Measurements from ENCODE around the gene C5orf63.

The C5orf63 gene

GRCh38 chr5:127101935-127102334 lies 28.6 kb upstream of the C5orf63 start:
- no peak for ATAC-seq
- TF ChIP-seq GLIS3 (CRISPR knock-in tag; IDR thresholded peaks at IDR 0.05): no peak
- no peak for TF ChIP-seq ISL1 (CRISPR knock-in tag; IDR thresholded peaks at IDR 0.05)
- no peak for TF ChIP-seq SNAI2 (CRISPR knock-in tag; IDR thresholded peaks at IDR 0.05)
- TF ChIP-seq POU6F1 (CRISPR knock-in tag; IDR thresholded peaks at IDR 0.05; ENCODE audit: borderline replicate concordance, low read depth): no peak
- TF ChIP-seq ZNF8 (CRISPR knock-in tag; IDR thresholded peaks at IDR 0.05): no peak
- TF ChIP-seq ZC3H10 (CRISPR knock-in tag; IDR thresholded peaks at IDR 0.05): no peak

- no peak for TF ChIP-seq ZC3H10 (CRISPR knock-in tag; IDR thresholded peaks at IDR 0.05)
- no peak for TF ChIP-seq ARNTL (CRISPR knock-in tag; IDR thresholded peaks at IDR 0.05; ENCODE audit: borderline replicate concordance, low read depth)
- TF ChIP-seq ZFP3 (CRISPR knock-in tag; IDR thresholded peaks at IDR 0.05): no peak
- no peak for TF ChIP-seq BACH2 (CRISPR knock-in tag; IDR thresholded peaks at IDR 0.05; ENCODE audit: borderline replicate concordance)
- no peak for TF ChIP-seq CSDC2 (CRISPR knock-in tag; IDR thresholded peaks at IDR 0.05)
- no peak for TF ChIP-seq SNAI2 (CRISPR knock-in tag; IDR thresholded peaks at IDR 0.05)
- TF ChIP-seq PPARA (CRISPR knock-in tag; IDR thresholded peaks at IDR 0.05; ENCODE audit: borderline replicate concordance): no peak
- TF ChIP-seq POU6F1 (CRISPR knock-in tag; IDR thresholded peaks at IDR 0.05; ENCODE audit: borderline replicate concordance, low read depth): no peak
- TF ChIP-seq OSR1 (CRISPR knock-in tag; IDR thresholded peaks at IDR 0.05): no peak
- no peak for TF ChIP-seq PATZ1 (CRISPR knock-in tag; IDR thresholded peaks at IDR 0.05; ENCODE audit: borderline replicate concordance)
- no peak for ATAC-seq
Measured at GRCh38 chr5:127101533-127101932, 28.2 kb upstream of the C5orf63 start.

- TF ChIP-seq ESRRG (CRISPR knock-in tag; IDR thresholded peaks at IDR 0.05): no peak
- TF ChIP-seq SNAI2 (CRISPR knock-in tag; IDR thresholded peaks at IDR 0.05): no peak
- no peak for TF ChIP-seq TCF4 (CRISPR knock-in tag; IDR thresholded peaks at IDR 0.05; ENCODE audit: borderline replicate concordance)
- TF ChIP-seq OSR1 (CRISPR knock-in tag; IDR thresholded peaks at IDR 0.05): no peak
- no peak for TF ChIP-seq RARB (CRISPR knock-in tag; IDR thresholded peaks at IDR 0.05)
- no peak for TF ChIP-seq PPARA (CRISPR knock-in tag; IDR thresholded peaks at IDR 0.05; ENCODE audit: borderline replicate concordance)
- no peak for TF ChIP-seq ZNF8 (CRISPR knock-in tag; IDR thresholded peaks at IDR 0.05)
- no peak for ATAC-seq
Measured at GRCh38 chr5:127098241-127098640, 24.9 kb upstream of the C5orf63 start.

- ATAC-seq: no peak
- TF ChIP-seq PATZ1 (CRISPR knock-in tag; IDR thresholded peaks at IDR 0.05; ENCODE audit: borderline replicate concordance) (no peak), SNAI2 (CRISPR knock-in tag; IDR thresholded peaks at IDR 0.05) (no peak), BACH2 (CRISPR knock-in tag; IDR thresholded peaks at IDR 0.05; ENCODE audit: borderline replicate concordance) (no peak), PPARA (CRISPR knock-in tag; IDR thresholded peaks at IDR 0.05; ENCODE audit: borderline replicate concordance) (no peak), OSR1 (CRISPR knock-in tag; IDR thresholded peaks at IDR 0.05) (no peak), ZFP30 (CRISPR knock-in tag; IDR thresholded peaks at IDR 0.05) (no peak), ARNTL (CRISPR knock-in tag; IDR thresholded peaks at IDR 0.05; ENCODE audit: borderline replicate concordance, low read depth) (no peak), CSDC2 (CRISPR knock-in tag; IDR thresholded peaks at IDR 0.05) (no peak), CREB5 (CRISPR knock-in tag; IDR thresholded peaks at IDR 0.05; ENCODE audit: low read depth) (no peak), RARB (CRISPR knock-in tag; IDR thresholded peaks at IDR 0.05) (no peak), TOX (CRISPR knock-in tag; IDR thresholded peaks at IDR 0.05; ENCODE audit: borderline replicate concordance) (no peak), ZFP3 (CRISPR knock-in tag; IDR thresholded peaks at IDR 0.05) (no peak), ZNF565 (CRISPR knock-in tag; conservative IDR thresholded peaks at IDR 0.05; ENCODE audit: low read depth) (no peak), CSRNP3 (CRISPR knock-in tag; IDR thresholded peaks at IDR 0.05) (no peak)
Measured at GRCh38 chr5:127097278-127097677, 24.0 kb upstream of the C5orf63 start.
